Ascending aorta (tissue), 2 donors: Measurements from ENCODE around the gene IPMK. TPM values are rescaled to one million over a fixed set of nuclear protein-coding genes. Genes with fewer than 3 reads are reported as not detected.

Experiments
- DNase-seq, 2 donors: peaks; one replicate each; pipeline ENCODE4 v3.0.0-alpha.2; 2019; ENCODE audit warnings: low spot score in 2 of 2
- H3K27ac ChIP-seq, 2 donors: fragments of 200-600 bp; sonication (generic); one replicate each; pipeline ENCODE4 v1.5.1; 2016 to 2017; ENCODE audit warnings: mild to moderate bottlenecking in 1 of 2
- H3K27me3 ChIP-seq: fragments of 200-600 bp; sonication (generic); one replicate; pipeline ENCODE4 v1.5.1; 2017
- H3K36me3 ChIP-seq, 2 donors: fragments of 200-600 bp; sonication (generic); one replicate each; pipeline ENCODE4 v1.5.1; 2016
- H3K4me1 ChIP-seq, 2 donors: fragments of 200-600 bp; sonication (generic); one replicate each; pipeline ENCODE4 v1.5.1; 2016 to 2017; ENCODE audit warnings: mild to moderate bottlenecking in 1 of 2
- H3K4me3 ChIP-seq, 2 donors: fragments of 200-600 bp; sonication (generic); one replicate each; pipeline ENCODE4 v1.5.1; 2016 to 2017; ENCODE audit warnings: mild to moderate bottlenecking in 1 of 2
- H3K9me3 ChIP-seq, 2 donors: fragments of 200-600 bp; sonication (generic); one replicate each; pipeline ENCODE4 v1.5.1; 2016
- CTCF ChIP-seq, 3 experiments: fragments of 200-600 bp in 2 of 3; fragments of 450-650 bp in 1 of 3; sonication (generic) in 2 of 3; IDR thresholded peaks; one replicate each; pipeline ENCODE4 v1.5.1; 2016 to 2019; ENCODE audit warnings: antibody characterized with exemption in 3 of 3, mild to moderate bottlenecking in 1 of 3, moderate library complexity in 1 of 3
- intact Hi-C: fragments of 100-400 bp; cut with DNase I; formaldehyde crosslinking; loops from one replicate; pipeline ENCODE4 v1.15.1; 2023
- total RNA-seq: library from RNA; depleted of rRNA; stranded (reverse); fragments of >200 nt; gene quantifications from one replicate; pipeline ENCODE4 v1.1.0, GENCODE V29; 2016

Gene IPMK
- total RNA-seq, 1 donor from 2014 or later, result 2.8 TPM

DNA sequence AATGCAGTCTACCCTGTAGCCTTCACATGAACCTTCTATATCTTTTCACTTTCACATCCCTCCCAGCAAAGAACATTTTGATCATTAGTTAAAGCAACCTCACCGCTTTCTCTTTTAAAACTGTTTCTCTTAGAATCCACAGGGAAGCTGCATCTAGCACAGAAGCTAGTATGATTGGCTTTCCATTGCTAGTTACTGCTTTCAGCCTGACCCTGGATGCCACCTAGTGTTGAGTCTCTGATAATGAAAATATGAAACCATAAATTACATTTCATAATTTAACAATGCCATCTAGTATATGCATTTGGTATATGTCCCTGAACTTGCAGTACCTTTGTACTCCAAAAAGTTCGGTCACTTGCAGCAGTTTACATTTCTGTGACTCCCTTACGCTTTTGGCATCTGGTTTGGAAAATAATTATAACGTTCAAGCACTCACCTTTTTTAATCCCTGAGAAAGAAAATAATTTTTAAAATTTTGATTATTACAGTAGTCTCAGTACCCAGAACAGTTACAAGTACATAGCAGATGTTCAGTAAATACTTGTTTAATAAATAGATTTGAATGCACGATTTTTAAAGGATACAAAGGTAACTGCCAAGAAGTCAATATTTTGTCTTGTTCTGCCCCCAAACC lies 24.0 kb upstream of the IPMK start:
- intact Hi-C loops, result loop anchor here (1.0 kb wide), 1 partner anchor 114 kb away; no protein-coding TSS in a partner anchor
- Histone ChIP-seq H3K27ac (no peak overlapping the region), H3K36me3 (no peaks in the 10 kb centered on the region), H3K4me1 (no peaks in the 10 kb centered on the region), H3K9me3 (no peaks in the 10 kb centered on the region), H3K27me3 (no peaks in the 10 kb centered on the region), H3K4me3 (no peak overlapping the region)
- peak; percentile 58 to 81 (median 76) for TF ChIP-seq CTCF (IDR thresholded peaks at IDR 0.05)
- DNase-seq, result no peak

GRCh38 chr10:58282615-58283014 lies 14.9 kb upstream of the IPMK start:
- Histone ChIP-seq H3K36me3 (peaks cover 0 to 9% of the 10 kb centered on the region in 2 donors), H3K4me1 (no peaks in the 10 kb centered on the region), H3K27ac (no peak overlapping the region), H3K27me3 (no peaks in the 10 kb centered on the region), H3K9me3 (no peaks in the 10 kb centered on the region), H3K4me3 (no peak overlapping the region)
- intact Hi-C loops, result no loop called here
- DNase-seq, result no peak
- no peak for TF ChIP-seq CTCF (IDR thresholded peaks at IDR 0.05)

DNA sequence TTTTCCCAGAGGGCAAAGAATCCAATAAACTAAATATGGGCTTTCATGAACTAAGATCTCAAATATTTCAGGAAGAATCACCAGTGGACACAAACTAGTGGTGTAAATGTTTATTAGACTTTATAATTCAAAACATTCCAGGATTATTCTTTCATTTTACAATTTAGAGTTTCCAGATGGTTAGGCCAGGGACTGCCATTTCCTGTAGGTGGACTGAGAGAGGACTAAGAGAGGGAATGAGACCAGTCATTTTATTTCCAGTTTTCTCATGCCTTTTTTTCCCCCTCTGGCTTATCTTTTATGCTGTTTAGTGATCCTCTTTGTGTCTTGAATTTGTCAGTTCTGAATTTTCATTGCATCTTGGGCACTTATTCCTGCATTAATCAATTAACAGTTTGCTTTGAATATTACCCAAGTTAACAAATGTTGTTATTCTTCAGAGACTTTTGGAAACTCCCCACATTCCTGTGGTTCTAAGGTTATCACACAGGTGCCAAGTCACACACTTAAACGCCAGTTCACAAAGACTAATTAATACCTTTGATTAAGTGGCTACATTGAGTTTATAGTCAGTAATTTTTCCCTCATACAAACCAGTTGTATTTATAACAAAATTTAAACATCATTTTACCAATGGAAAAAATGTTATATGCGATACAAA lies 13.5 kb upstream of the IPMK start:
- Histone ChIP-seq H3K9me3 (no peaks in the 10 kb centered on the region), H3K27ac (no peak overlapping the region), H3K36me3 (peaks cover 0 to 13% of the 10 kb centered on the region in 2 donors), H3K4me1 (no peaks in the 10 kb centered on the region), H3K4me3 (no peak overlapping the region), H3K27me3 (no peaks in the 10 kb centered on the region)
- intact Hi-C loops, result no loop called here
- no peak for TF ChIP-seq CTCF (IDR thresholded peaks at IDR 0.05)
- DNase-seq, result no peak

GRCh38 chr10:58280477-58280876 lies 12.8 kb upstream of the IPMK start:
- Histone ChIP-seq H3K4me1 (no peaks in the 10 kb centered on the region), H3K27me3 (no peaks in the 10 kb centered on the region), H3K4me3 (no peak overlapping the region), H3K36me3 (peaks cover 0 to 13% of the 10 kb centered on the region in 2 donors), H3K9me3 (no peaks in the 10 kb centered on the region), H3K27ac (no peak overlapping the region)
- intact Hi-C loops, result no loop called here
- DNase-seq, result no peak
- TF ChIP-seq CTCF (IDR thresholded peaks at IDR 0.05), result no peak

- no peaks in the 10 kb centered on the region for H3K27me3 ChIP-seq
- peaks cover 0 to 13% of the 10 kb centered on the region in 2 donors for H3K36me3 ChIP-seq
- no peak for DNase-seq
- H3K27ac ChIP-seq, result no peak overlapping the region
- H3K4me1 ChIP-seq, result no peaks in the 10 kb centered on the region
- intact Hi-C loops, result no loop called here
- H3K9me3 ChIP-seq, result no peaks in the 10 kb centered on the region
- TF ChIP-seq CTCF (IDR thresholded peaks at IDR 0.05), result no peak
- no peak overlapping the region for H3K4me3 ChIP-seq
Observed at GRCh38 chr10:58278962-58279307, 11.2 kb upstream of the IPMK start.
